Measurements from ENCODE around the gene PRKAG2. TPM values are rescaled to one million over a fixed set of nuclear protein-coding genes. Genes with fewer than 3 reads are reported as not detected.

Gene PRKAG2
- total RNA-seq, 2 experiments from 2014 or later: 39.3 to 42.3 TPM

GRCh38 chr7:151673216-151673615 lies 203.7 kb downstream of the PRKAG2 start:
- DNase-seq: no peak
- ChIA-PET POLR2A (no interaction called here), CTCF (no interaction called here)
- Histone ChIP-seq H3K27ac (ENCODE audit: low read depth in 1 of 2, low read length in 2 of 2) (no peak overlapping the region), H3K9me3 (ENCODE audit: control insufficient read depth in 1 of 2, insufficient read depth in 1 of 2, low read length in 2 of 2) (peaks cover 0 to 3% of the 10 kb centered on the region in 2 experiments), H3K4me1 (ENCODE audit: insufficient read depth, low read length) (no peaks in the 10 kb centered on the region), H3K27me3 (ENCODE audit: control insufficient read depth in 1 of 2, insufficient read depth in 2 of 2, low read length in 2 of 2) (no peaks in the 10 kb centered on the region), H3K36me3 (ENCODE audit: insufficient read depth, low read length) (peaks cover 23% of the 10 kb centered on the region), H3K4me3 (ENCODE audit: low read length) (no peak overlapping the region)
- Mint-ChIP-seq H3K36me3 (ENCODE audit: low read depth) (peaks cover 67% of the 10 kb centered on the region), H3K4me3 (no peak overlapping the region), H3K9me3 (peaks cover 9% of the 10 kb centered on the region), H3K27me3 (no peaks in the 10 kb centered on the region), H3K27ac (no peak overlapping the region), H3K4me1 (ENCODE audit: low read depth) (peaks cover 7% of the 10 kb centered on the region)
- ATAC-seq (ENCODE audit: poor library complexity): no peak
- TF ChIP-seq CTCF (IDR thresholded peaks at IDR 0.05): no peak
- intact Hi-C loops (cut with DNase I, micrococcal nuclease): no loop called here

GRCh38 chr7:151672716-151673115 lies 204.2 kb downstream of the PRKAG2 start:
- no peak overlapping the region for H3K4me3 ChIP-seq (ENCODE audit: low read length)
- Mint-ChIP-seq H3K36me3 (ENCODE audit: low read depth) (peaks cover 72% of the 10 kb centered on the region), H3K4me1 (ENCODE audit: low read depth) (peaks cover 2% of the 10 kb centered on the region), H3K9me3 (peaks cover 11% of the 10 kb centered on the region), H3K4me3 (no peak overlapping the region), H3K27ac (no peak overlapping the region), H3K27me3 (no peaks in the 10 kb centered on the region)
- no peak for DNase-seq
- H3K9me3 ChIP-seq (ENCODE audit: control insufficient read depth in 1 of 2, insufficient read depth in 1 of 2, low read length in 2 of 2): peaks cover 0 to 5% of the 10 kb centered on the region in 2 experiments
- intact Hi-C loops (cut with DNase I, micrococcal nuclease): no loop called here
- no peaks in the 10 kb centered on the region for H3K4me1 ChIP-seq (ENCODE audit: insufficient read depth, low read length)
- ChIA-PET POLR2A (no interaction called here), CTCF (no interaction called here)
- H3K27me3 ChIP-seq (ENCODE audit: control insufficient read depth in 1 of 2, insufficient read depth in 2 of 2, low read length in 2 of 2): no peaks in the 10 kb centered on the region
- no peak for ATAC-seq (ENCODE audit: poor library complexity)
- H3K36me3 ChIP-seq (ENCODE audit: insufficient read depth, low read length): peaks cover 26% of the 10 kb centered on the region
- H3K27ac ChIP-seq (ENCODE audit: low read depth in 1 of 2, low read length in 2 of 2): no peak overlapping the region
- TF ChIP-seq CTCF (IDR thresholded peaks at IDR 0.05): no peak

GRCh38 chr7:151671514-151671913 lies 205.4 kb downstream of the PRKAG2 start:
- intact Hi-C loops (cut with DNase I, micrococcal nuclease): no loop called here
- DNase-seq (no peak), ATAC-seq (ENCODE audit: poor library complexity) (no peak)
- no peak for TF ChIP-seq CTCF (IDR thresholded peaks at IDR 0.05)
- peaks cover 34% of the 10 kb centered on the region for H3K36me3 ChIP-seq (ENCODE audit: insufficient read depth, low read length)
- ChIA-PET POLR2A (no interaction called here), CTCF (no interaction called here)
- no peak overlapping the region for H3K27ac ChIP-seq (ENCODE audit: low read depth in 1 of 2, low read length in 2 of 2)
- H3K4me3 Mint-ChIP-seq: no peak overlapping the region
- H3K36me3 Mint-ChIP-seq (ENCODE audit: low read depth): peaks cover 81% of the 10 kb centered on the region
- H3K9me3 Mint-ChIP-seq: peaks cover 13% of the 10 kb centered on the region
- H3K4me1 Mint-ChIP-seq (ENCODE audit: low read depth): no peaks in the 10 kb centered on the region
- H3K4me3 ChIP-seq (ENCODE audit: low read length): no peak overlapping the region
- H3K9me3 ChIP-seq (ENCODE audit: control insufficient read depth in 1 of 2, insufficient read depth in 1 of 2, low read length in 2 of 2): peaks cover 0 to 6% of the 10 kb centered on the region in 2 experiments
- no peaks in the 10 kb centered on the region for H3K27me3 Mint-ChIP-seq
- no peak overlapping the region for H3K27ac Mint-ChIP-seq
- H3K27me3 ChIP-seq (ENCODE audit: control insufficient read depth in 1 of 2, insufficient read depth in 2 of 2, low read length in 2 of 2): no peaks in the 10 kb centered on the region
- H3K4me1 ChIP-seq (ENCODE audit: insufficient read depth, low read length): no peaks in the 10 kb centered on the region
